ENCODE results near the gene LDHB.
A peak's percentile ranks its signal among the peaks of the same experiment; 100 is the strongest.
"Not testable (repeated sequence)": the region's sequence is repeated elsewhere in the genome, so short reads cannot be mapped to it uniquely, and the experiment has no call there.

The LDHB gene

GRCh38 chr12:21607701-21608100, 49.9 kb downstream of the LDHB start:
- DNase-seq = peak in 1 of 56 donors; percentile 29

- DNase-seq = no peak
These were observed 51.5 kb downstream of the LDHB start for GRCh38 chr12:21606175-21606574.

- no peak for DNase-seq
These were observed 53.2 kb downstream of the LDHB start, which contains the start of gene GYS2 for GRCh38 chr12:21604245-21605101. GYS2 (minus strand) TSS chr12:21604847; CDS start chr12:21604592, 255 bp downstream.

- DNase-seq = no peak
These were observed 54.9 kb downstream of the LDHB start for GRCh38 chr12:21602774-21603173.

- no peak for DNase-seq
These were observed 57.4 kb downstream of the LDHB start for GRCh38 chr12:21600196-21600595.

GRCh38 chr12:21599143-21599999, 58.3 kb downstream of the LDHB start:
- DNase-seq = no peak

GRCh38 chr12:21598651-21599050, 59.0 kb downstream of the LDHB start:
- no peak for DNase-seq

GRCh38 chr12:21595356-21595755, 62.3 kb downstream of the LDHB start:
- not testable (repeated sequence) for DNase-seq

- DNase-seq = no peak
These were observed 72.2 kb downstream of the LDHB start for GRCh38 chr12:21585485-21585884.
